GM12891 (cell line): Measurements from ENCODE around the gene RBM23.

Source experiments
- POLR2A ChIP-seq: IDR thresholded peaks from 2 replicates; pipeline ENCODE4 v1.6.1; 2011; ENCODE audit warnings: low read depth, low read length, control low read depth
- POLR2AphosphoS5 ChIP-seq: IDR thresholded peaks from 2 replicates; pipeline ENCODE4 v1.6.1; 2011; ENCODE audit warnings: low read depth, low read length, control low read depth

DNA sequence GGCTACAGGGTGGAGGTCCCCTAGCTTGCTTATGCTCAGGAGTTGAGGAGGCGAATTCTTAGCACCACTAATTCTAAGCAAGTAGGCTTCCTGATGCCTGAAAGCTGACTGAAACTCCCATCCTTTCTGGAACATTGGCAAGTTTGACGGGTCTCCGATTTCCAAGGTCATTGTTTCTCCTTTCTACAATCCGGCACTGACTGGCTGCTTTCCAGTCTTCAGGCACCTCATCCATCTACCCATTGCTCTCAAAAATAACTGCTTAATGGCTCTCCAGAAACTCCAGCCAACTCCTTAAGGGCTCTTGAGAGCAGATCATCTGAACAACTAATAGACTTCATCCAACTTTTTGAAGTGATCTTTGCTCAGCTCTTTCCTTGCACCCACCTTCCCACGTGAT is 22.6 kb downstream of the RBM23 start:
- TF ChIP-seq POLR2AphosphoS5 (no peak), POLR2A (no peak)
